SW 1271 (cell line): ENCODE measurements around the gene APCDD1.

Source experiments
- DNase-seq, 2 experiments: peaks; one replicate each; lab custom pipeline; 2025; lab: John Stamatoyannopoulos, UW

The APCDD1 gene

GRCh38 chr18:10431680-10432079, 22.8 kb upstream of the APCDD1 start:
- no peak for DNase-seq

GRCh38 chr18:10432781-10433180, 21.7 kb upstream of the APCDD1 start:
- no peak for DNase-seq

- no peak for DNase-seq
Observed at GRCh38 chr18:10436160-10436559, 18.3 kb upstream of the APCDD1 start.

- no peak for DNase-seq
Observed at GRCh38 chr18:10437837-10438236, 16.6 kb upstream of the APCDD1 start.

GRCh38 chr18:10439898-10440297, 14.5 kb upstream of the APCDD1 start:
- DNase-seq = no peak

- DNase-seq = no peak
Observed at GRCh38 chr18:10440884-10441283, 13.6 kb upstream of the APCDD1 start.

- DNase-seq = no peak
Observed at GRCh38 chr18:10441472-10441871, 13.0 kb upstream of the APCDD1 start.

DNA sequence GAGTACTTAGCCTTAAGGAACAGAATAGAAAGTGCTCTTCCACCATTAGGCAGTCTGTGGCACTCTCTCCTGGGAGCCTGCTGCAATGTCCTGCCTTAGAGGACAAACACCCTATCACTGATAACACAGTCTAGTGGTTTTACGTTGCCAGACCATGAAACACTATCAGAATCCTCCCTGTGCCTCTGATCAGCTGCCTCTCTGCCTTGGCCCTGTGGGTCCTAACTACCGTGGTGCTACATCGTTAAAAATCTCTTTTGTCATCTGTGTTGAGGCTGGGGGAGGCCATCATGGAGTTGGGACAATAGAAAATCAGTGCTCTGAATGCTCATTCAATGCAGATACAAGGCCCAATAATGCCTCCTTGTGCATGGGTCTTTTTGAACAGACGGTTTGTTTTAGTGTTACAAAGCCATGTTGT, 11.9 kb upstream of the APCDD1 start:
- no peak for DNase-seq

GRCh38 chr18:10443001-10443400, 11.4 kb upstream of the APCDD1 start:
- DNase-seq = no peak

DNA sequence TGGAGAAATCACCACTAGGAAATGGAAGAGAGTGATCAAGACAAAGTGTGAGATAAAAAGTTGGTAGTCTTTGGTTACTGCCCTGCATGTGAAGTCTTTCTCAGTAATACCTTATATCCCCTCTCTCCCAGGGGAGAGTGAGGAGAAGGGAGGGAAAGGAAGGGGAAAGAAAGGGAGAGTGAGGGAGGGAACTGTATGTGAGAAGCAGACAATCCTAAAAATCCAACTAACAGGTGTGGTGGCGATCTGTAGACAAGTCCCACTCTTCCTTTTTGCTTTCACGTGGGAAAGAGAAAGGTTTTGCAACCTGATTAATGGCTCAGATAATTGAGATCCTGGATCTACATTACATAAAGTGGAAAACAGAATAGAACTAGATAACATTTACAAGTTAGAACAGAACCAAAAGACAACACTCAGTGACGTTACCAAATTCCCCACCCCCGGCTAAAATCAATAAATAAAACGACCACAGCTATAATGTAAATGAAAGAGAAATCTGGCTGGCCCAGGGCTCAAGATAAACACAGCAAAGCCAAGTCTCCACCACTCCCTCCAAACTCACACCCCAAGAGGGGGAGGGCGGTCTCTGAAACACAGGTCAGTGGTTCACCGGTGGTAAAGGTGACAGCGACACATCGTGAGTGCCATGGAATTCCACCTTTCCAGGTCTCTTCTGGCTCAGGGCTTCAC, 10.0 kb upstream of the APCDD1 start:
- DNase-seq = no peak

- DNase-seq = no peak
Observed at GRCh38 chr18:10449396-10449795, 5.0 kb upstream of the APCDD1 start.

- no peak for DNase-seq
Observed at GRCh38 chr18:10450986-10451385, 3.4 kb upstream of the APCDD1 start.

DNA sequence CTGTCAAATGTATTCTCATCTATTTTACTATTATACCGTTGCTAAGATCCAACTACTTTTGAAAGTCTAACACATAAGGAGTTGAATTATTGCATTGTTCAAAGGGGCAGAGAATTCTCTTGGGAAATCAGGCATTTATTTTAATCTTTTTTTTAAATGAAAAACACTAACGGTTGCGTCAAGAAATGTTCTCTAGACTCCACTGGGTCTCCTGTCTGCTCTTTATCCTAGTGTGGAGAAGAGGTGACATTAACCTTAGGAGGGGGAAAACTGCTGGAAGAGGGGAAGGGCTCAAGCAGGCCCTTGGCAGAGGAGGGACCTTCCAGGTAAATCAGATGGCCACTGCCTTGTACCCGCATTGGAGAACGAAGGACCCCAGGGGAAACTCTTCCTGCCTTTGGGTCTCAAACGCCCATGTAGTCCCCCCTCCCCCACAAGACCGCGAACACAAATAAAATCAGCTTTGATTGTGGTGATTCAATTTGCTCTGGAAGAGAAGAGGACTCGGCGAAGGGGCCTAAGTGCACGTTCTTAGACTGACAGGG, 1.1 kb upstream of the APCDD1 start:
- DNase-seq = no peak

DNA sequence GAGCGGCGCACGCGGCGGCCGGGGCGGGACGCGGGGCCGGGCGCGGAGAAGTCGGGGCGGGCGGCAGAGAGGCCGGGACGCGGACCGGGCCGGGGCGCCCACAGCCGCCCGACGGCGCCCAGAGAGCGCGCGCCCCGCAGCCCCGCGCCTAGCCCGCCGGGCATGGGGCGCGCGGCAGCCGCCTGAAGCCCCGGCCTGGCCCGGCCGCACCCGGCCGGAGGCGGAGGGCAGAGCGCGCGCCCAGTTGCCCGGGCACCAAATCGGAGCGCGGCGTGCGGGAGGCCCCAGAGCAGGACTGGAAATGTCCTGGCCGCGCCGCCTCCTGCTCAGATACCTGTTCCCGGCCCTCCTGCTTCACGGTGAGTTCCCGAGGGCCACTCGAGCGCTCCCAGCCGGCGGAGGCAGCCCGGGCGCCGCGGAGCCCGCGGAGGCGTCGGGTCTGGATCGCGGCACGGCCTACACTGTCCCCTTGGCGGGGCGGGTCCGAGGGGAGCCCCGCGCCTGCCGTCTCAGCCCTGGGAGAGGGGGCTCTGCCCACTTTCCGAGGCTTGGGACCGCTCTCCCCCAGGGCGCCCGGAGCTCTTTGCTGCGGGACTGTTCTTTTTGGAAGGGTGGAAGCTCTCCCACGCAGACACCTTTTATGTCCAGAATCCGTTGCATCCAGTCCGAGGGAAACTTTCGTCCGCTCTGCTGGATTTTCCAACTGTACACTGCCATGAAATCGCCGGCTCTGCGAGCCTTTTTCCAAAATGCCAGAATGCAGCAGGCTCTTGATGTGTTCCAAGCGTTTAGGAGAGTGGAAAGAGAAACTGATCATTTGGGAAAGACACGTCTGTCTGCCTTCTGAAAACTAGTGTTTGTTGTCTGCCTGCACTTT, 484 bp downstream of the APCDD1 start:
- no peak for DNase-seq

- no peak for DNase-seq
Observed at GRCh38 chr18:10455726-10456453, 1.5 kb downstream of the APCDD1 start.

- no peak for DNase-seq
Observed at GRCh38 chr18:10456718-10457117, 2.3 kb downstream of the APCDD1 start.

DNA sequence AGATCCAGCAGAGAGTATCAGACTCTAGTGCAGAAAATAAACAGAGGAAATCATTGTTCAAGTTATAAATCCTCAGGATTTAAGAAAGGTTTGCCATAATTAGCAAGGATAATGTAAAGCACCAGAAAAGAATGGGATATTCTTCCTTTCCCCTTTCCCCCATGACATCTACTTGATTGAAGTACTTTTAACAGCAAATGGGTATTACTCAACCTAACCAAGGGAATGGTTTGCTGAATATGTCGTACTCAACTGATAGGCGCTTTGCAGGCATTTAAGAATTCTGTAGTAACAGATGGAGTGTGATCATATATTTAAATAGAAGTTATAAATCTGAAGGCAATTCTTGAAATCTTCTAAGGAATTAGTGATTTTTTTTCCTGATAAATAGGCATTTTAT, 2.7 kb downstream of the APCDD1 start:
- no peak for DNase-seq

- no peak for DNase-seq
Observed at GRCh38 chr18:10457767-10458166, 3.3 kb downstream of the APCDD1 start.

- DNase-seq = no peak
Observed at GRCh38 chr18:10458691-10459090, 4.3 kb downstream of the APCDD1 start.

DNA sequence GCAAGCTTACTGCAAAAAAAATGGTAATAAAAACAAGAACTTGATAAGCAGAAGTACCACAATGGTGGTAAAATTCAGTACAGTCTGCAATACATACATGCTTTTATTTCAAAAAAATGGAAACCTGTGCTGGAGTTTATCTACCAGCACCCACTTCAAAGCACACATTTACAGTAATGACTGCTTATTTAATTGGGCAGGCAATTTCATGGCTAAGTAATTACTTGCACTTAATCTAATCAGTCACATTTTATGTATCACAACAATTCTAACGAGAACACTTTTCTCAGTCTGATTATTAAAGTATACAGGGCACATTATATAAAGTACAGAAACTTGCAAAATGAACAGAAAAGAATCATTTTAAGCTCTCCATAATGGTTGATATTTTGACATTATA, 5.2 kb downstream of the APCDD1 start:
- no peak for DNase-seq

DNA sequence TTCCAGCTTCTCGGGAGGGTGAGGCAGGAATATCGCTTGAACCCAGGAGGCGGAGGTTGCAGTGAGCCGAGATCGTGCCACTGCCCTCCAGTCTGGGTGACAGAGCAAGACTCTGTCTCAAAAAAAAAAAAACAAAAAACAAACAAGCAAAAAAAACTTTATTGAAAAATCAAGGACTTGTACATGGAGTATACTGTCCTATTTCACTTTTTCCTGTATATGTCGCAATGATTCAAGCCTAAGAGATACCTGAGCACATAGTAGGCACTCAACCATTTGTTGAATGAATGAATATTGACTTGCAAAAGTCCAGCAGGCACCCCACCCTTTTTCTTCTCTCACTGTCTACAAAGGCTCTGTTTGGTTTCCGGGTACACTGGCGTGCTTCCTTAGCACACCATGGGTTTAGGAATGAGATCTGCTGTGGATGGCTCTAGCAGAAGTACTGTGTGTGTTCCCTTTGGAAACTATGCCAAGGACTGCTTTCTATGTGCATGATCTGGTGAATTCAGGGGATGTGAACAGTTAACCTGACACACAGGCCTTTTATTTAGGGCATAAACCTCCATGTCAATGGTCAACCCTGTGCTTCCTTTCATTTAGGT, 6.1 kb downstream of the APCDD1 start:
- no peak for DNase-seq

DNA sequence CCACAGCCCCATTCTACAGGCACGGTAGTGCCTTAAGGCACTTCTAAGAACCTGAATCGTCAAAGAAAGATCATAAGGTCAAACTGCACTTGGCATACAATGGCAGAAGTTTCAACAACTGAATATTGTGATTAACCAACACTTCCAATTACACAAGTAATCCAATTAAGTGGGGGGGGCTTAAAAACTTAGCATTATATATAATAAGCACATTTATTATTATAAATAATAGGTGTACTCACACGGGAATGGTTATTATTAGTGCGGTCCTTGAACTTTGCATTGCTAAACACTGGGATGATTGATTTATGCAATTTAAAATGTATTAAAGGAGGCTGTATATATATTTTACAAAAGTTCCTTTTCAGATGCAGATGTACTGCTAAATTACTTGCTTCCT, 7.6 kb downstream of the APCDD1 start:
- DNase-seq = no peak
